ENCODE measurements around the gene OTOP1.
"Not testable (repeated sequence)": the region's sequence is repeated elsewhere in the genome, so short reads cannot be mapped to it uniquely, and the experiment has no call there.

The OTOP1 gene

DNA sequence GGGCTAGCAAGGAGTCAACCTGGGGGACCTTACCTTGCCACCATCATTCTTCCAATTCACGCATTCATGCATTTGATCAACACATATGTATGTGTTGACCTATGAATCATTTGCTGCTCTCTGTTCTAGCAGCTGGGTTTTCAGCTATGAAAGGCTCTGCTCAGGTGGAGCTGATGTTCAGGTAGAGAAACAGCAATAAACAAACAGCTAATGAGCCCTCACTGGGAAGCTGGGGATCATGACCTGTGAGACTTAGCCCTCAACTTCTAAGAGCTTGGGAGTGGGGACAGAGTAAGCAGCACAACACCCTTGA lies 1.6 kb upstream of the OTOP1 start:
- DNase-seq, result no peak

DNA sequence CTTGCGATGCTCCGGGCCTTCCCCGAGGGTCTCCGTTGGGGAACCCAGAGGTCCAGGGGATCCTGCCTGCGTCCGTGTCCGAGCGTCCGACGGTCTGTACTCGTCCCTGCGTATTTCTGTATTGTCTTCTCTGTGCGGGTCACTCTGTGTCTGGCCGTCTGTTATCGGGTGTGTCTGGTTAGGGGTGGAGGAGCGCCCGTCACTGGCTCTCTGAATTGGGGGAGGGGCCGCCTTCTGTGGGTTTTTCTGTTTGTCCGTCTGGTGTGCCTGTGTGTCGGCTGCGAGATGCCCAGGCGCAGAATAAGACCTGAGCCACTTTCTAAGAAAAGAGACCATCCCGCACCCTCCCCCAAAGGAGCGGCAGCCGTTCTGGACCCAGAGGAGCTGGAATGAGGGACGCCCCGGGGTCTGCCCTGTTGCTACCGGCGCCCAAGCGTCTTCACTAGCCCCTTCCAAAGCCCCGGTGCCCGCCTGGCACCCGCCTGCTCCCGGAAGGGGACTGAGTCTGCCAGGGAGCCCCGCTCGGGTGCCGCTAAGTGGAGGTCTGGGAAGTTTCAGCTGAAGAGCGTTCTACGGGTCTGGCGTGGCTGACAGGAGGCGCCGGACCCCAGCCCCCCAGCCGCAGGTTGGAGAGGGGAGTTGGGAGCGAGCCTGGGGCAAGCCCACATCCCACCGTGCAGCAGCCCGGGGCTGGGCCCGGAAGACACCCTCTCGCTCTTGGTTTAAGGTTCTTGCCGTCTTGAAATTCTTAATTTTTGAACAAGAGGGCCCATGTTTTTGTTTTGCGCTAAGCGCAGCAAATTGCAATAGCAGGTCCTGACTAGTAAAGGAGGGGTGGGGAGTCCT lies 1.0 kb upstream of the OTOP1 start:
- DNase-seq, result no peak

DNA sequence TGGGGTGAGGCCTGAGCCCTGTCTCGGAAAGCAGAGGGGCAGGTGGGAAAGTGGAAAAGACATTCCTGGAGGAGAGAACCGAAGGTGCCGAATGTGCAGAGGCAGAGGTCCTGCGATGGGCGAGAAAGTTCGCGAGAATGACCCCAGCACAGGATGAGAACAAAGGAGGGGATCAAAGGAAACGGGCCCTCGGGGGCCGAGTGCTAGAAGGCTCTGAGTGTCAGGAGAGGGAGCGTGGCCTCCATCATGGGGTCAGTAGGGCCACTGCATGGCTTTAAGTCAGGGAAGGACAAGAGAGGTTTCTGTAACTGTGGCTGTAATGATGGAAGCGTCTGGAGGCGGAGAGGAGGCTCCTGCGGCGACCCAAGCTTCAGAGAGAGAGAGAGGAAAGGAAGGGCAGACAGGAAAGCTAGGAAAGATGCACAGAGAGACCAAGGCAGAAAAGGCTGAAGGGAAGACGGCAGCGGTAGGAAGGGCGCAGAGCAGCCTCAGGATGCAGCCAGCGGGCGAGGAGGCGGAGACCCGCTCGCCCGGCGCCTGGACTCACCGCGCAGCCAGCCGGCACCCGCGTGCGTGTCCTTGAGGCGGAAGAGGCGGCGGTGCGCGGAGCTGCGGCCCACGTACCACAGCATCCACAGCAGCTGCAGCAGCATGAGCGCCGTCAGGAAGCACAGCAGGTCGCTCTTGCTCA lies 669 bp downstream of the OTOP1 start:
- DNase-seq, result no peak

DNA sequence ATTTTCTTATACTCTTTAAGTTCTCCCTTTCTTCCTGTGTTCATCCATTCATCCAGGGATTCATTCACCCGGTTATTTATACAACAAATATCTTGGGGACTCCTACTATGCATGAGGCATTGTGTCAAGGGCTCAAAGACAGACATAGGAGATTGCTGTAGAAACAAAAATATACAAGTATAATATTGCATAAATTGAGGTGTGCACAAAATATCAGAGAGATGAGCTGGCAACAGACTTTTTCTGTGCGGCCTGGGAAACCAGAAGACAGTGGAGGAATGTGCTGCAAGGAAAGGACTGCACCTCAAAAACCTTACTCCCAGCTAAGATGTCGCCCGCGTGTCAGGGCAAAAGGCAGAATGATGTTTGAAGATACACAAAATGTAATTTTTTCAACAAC lies 9.6 kb downstream of the OTOP1 start:
- no peak for DNase-seq

DNA sequence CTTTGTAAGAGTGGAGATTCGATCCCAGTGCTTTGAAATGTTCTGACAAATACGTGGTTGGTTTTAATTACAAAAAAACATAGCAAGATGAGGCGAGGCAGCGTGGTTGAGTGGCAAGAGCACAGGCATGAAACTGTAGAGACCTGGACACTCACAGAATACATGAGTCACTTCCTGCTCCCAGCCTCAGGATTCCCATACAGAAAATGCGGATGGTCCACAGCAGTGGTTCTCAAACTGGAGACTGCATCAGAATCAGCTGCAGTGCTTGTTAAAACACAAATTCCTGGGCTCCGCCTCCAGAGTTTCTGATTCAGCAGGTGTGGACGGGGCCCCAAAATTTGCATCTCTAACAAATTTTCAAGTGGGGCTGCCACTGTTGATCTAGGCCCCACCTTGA lies 10.1 kb downstream of the OTOP1 start:
- no peak for DNase-seq

DNA sequence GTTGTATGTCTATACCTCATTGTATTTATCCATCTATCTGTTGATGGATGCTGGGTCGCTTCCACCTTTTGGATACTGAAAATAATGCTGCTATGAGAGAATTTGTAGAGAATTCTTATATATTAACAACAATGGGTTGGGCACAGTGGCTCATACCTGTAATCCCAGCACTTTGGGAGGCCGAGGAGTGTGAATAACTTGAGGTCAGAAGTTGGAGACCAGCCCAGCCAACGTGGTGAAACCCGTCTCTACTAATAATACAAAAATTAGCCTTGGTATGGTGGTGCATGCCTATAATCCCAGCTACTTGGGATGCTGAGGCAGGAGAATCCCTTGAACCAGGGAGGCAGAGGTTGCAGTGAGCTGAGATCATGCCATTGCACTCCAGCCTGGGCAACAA lies 13.1 kb downstream of the OTOP1 start:
- not testable (repeated sequence) for DNase-seq

DNA sequence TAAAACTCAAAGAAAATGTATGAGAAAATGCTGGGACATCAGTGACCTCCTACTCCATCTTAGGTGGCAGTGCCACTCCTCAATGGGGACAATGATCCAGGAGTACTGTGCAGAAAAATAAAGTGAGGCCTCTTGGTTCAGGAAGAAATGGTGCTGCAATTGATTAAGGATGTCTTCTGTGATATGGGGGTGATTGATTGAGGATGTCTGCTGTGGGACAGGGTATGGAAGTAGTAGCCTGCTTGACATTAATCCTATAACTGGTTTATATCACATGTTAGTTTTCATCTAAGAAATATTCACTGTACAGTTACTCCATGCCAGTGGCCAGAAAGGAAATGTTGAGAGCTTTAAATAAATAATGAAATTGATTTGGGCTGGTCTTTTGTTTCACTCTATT lies 20.5 kb downstream of the OTOP1 start:
- DNase-seq, result no peak

DNA sequence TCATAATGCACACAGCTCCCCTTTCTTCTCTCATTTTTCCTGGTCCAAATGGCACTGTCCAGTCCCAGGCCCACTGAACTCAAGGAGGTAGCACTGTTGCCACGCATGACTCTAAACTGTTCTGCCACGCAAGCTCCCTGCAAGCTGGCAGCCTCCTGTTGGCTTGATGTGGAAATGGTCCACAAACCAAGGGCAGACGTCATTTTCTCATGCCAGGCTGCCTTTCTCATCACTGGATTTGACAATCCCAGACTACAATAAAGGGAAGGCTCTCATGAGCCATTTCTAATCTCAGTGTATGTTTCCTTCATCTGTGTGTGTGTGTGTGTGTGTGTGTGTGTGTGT lies 22.4 kb downstream of the OTOP1 start:
- DNase-seq, result no peak

DNA sequence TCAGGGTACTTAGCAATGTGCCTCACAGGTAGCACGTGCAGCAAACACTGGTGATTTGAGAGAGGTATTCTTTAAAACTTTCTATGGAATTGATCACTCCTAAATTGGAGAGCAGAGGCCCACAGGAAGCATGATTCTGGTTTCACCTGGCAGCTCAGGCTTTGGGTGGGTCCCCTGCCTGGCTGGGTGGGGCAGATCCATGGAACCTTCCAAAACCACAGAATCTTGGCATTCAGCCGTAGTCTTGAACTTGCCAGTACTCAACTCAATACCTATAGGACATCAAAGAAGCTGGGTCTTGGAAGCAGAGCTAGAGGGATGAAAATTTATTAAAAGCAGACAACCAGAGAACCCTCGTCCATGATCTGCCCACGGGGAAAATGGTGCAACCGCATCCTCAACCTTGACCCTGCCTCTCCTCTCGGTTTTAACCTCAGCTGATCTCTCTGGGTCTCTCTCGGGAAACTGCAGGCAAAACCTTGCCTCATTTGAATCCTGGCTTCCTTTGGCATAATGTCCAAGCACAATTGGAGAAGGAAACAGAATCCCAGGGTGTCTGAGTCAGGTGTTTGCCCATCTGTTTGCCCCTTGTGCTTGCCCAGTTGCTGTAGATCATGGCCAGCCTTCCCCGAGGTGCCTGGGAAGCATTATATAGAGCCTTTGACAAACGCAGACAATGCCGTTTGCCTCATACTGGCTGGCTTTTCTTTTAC lies 22.9 kb downstream of the OTOP1 start:
- DNase-seq, result no peak

DNA sequence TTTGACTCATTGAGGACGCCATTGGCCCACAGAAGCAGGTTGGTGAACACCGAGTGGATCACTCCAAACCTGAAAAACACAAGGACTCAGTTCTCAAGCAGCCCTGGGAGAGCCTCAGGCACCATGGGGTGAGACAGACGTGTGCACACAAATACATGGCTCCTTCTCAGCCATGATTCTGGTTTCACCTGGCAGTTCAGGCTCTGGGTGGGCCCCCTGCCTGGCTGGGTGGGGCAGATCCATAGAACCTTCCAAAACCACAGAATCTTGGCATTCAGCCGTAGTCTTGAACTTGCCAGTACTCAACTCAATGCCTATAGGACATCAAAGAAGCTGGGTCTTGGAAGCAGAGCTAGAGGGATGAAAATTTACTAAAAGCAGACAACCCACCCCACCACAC lies 24.2 kb downstream of the OTOP1 start:
- DNase-seq, result no peak

DNA sequence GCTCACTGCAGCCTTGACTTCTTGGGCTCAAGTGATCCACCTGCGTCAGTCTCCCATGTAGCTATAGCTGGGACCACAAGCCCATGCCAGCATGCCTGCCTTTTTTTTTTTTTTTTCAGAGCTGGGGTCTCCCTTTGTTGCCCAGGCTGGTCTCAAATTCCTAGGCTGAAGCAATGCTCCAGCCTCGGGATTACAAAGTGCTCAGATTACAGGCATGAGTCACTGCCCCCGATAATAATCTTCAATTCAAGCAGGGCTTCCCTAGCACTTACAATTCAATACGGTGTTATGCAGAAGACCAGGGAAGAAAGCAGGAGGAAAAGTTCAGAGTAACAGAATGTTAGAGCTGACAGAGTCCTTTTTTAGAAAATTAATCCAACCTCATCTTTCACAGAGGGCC lies 26.1 kb downstream of the OTOP1 start:
- DNase-seq, result no peak

DNA sequence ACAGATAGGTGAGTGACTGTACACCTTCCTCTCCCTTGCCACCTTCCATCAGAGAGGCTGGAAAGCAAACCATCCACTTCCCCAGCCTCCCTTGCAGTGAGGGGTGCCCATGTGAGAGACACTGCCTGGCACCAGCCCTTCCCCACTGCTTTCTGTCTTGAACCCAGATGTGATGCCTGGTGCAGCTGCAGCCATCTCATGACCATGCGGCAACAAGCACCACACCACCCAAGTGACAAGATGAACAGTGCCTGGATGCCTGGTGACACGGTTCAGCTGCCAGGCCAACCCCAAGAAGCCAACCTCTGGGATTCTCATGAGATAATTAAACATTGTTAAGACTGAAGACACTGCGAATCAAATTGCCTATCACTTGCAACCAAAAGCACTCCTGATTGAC lies 31.4 kb downstream of the OTOP1 start:
- no peak for DNase-seq

DNA sequence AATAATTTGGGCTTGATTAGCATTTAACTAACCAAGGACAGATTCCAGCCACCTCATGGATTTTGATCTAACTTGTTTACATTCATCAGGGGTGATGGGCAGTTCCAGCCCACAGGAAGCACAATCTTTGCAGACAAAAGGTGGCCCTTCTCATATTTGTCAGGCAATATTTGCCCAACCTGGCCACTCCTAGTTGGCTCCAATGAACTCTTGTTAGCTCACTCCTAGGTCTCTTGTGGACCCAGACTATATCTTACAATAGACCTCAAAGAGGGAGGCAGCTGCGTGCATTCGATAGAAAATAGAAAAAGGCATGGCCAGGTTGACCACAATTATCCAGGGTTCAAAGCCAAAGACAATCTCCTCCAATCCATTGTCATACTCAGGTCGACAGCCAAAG lies 38.2 kb downstream of the OTOP1 start:
- not testable (repeated sequence) for DNase-seq

DNA sequence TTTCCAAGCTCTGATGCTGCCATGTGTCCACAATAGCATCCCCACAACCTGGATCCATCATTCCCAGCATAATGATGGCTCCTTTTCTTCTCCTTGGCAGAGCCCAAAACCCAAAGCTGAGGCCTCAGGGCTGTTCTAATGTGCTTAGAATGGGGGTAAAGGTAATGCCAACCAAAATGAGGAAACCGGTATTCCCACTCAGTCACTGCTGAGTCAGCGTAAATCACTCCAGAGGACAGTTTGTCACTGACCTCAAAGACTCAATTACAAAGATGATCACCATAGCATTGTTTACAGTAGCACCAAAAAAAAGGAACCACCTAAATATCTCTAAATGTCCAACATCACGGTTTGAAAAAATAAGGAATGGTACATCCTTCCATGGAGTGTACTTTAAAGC lies 41.2 kb downstream of the OTOP1 start:
- DNase-seq, result no peak

DNA sequence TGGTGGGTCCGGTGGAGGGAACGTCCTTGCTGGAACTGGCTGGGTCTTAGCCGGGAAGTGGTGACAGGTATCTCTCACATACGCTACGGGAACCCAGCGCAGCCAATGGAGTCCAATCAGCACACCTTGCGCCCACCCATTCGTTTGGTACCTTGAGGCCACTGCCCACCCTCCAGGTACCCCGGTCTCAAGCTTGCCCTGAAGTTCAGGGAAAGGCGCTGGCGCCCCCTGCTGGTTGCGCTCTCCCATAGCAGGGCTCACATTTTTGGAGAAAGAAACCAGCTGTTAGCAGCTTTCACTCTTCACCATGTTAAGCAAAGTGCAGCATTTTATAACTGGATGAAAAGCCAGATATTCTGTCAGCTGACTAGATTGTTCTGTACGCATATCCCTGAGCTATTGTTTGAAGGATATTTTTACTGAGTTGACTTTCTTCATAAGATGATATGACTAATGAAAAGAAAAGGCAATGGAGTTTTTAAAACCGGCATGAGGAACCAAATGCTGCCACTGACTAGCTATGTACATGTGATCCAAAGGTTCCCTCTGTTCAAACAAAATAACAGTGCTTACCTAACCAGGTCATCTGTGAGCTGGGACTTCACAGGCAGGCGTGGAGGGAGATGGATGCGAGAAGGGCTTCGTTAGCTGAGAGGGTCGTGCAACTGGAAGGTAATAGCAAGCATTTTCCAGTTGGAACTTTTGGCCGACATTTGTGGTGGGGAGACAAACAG lies 43.7 kb downstream of the OTOP1 start:
- DNase-seq, result no peak

DNA sequence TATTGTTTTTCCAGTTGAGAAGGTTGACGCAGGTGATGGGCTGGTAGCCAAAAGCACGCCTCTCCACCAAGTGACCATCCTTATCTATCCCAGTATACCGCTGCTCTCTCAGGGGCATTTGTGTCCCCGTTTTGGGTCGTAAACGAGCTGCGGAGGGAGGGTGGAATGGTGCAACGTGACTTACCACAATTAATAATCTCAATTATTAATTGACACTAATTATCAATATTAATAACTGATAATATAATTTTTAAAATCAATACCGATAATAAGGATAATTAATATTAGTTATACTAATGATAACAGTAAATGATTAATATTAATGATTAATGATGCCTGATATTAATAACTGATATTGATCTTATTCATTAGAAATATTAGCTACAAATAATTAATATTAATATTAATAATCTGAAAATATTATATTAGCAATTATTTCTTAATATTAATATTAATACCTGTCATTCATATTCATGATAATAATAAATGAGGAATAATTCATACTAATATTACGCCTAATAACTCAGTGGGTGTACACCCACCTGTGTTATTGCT lies 56.1 kb downstream of the OTOP1 start:
- DNase-seq, result no peak

DNA sequence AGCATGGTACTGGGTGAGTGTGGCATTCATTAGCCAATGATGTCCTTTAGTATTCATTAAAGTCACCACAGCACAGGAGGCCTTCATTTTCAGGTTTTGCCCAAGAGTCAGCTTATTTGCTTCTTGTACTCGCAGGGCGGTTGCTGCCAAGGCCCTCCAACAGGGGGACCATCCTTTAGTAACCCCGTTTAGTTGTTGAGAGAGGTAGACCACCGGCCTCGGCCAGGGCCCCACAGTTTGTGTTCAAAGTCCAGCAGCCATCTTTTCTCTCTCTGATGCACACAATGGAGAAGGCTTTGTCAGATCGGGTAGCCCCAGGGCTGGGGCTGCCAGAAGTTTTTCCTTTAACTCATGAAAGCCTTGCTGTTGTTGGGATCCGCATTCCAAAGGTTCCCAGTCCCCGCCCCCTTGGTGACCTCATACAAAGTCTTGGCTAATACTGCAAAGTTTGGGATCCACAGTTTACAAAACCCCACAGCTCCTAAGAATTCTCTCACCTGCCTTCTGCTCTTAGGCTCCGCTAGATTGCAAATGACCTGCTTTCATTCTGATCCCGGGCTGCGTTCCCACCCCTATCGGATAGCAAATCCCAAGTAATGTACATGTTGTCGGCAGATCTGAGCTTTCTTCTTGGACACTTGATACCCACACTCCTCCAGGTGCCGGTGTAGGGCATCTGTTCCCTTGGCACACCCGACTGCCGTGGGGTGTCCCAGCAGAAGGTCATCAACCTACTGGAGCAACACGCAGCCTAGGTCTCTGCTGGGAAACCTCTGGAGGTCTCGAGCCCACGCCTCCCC lies 58.5 kb downstream of the OTOP1 start:
- not testable (repeated sequence) for DNase-seq

DNA sequence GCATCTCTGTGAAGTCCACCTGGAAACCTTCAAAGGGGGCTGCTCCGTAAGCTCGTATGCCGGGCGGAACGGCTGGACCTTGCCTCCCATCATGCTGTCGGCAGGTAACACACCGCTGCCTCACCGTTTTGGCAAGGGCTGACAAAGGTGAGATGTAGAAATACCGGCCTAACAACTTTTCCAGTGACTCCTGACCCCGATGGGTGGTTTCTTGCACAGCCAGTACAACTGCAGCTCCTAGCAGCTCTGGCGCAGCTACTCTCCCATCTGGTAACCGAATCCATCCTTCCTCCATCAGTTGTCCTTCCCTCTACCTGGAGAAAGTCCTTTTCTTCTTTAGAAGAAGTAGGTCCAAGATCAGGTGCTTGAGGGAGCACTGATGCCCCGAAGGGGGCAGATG lies 59.7 kb downstream of the OTOP1 start:
- DNase-seq, result not testable (repeated sequence)

DNA sequence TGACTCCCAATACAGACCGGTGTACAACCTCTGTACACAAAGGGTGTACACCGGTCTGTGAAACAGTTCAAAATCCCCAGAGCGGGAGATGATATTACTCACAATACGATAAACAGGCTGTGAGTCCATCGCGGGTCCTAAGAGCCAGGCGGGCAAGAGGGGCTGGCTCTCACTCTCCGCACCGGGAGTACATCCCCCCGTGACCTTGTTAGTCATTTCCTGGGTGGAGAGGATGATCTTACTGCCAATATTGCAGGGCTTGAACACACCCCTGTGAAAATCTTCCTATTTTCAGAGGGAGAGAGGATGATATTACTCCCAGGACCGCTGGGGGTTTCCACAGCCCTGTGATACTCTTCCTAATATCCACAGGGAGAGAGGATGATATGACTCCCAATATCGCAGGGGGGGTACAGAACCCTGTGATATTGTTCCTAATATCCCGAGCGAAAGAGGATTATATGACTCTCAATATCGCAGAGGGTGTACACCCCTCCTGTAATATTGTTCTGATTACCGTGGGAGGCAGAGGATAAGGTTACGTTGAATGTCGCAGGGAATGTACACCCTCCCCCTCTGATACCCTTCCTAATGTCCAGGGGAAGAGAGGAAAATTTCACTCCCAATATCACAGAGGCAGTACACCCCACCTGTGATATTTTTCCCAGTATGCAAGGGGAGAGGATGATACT lies 60.9 kb downstream of the OTOP1 start:
- DNase-seq, result not testable (repeated sequence)

DNA sequence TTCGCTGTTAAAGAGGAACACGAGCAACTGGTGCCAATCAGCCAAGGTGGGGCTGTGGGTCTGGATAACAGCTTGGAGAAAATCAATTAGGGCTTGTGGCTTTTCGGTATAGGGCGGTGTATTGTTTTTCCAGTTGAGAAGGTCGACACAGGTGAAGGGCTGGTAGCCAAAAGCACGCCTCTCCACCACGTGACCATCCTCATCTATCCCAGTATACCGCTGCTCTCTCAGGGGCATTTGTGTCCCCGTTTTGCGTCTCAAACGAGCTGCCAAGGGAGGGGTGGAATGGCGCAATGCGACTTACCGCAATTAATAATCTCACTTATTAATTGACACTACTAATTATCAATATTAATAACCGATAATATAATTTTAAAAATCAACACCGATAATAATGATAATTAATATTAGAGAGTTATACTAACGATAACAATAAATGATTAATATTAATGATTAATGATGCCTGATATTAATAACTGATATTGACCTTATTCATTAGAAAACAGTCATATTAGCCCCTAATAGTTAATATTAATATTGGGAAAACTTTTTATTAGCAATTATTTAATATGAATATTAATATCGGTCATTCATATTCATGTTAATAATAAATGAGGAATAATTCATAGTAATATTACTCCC lies 62.1 kb downstream of the OTOP1 start:
- not testable (repeated sequence) for DNase-seq

DNA sequence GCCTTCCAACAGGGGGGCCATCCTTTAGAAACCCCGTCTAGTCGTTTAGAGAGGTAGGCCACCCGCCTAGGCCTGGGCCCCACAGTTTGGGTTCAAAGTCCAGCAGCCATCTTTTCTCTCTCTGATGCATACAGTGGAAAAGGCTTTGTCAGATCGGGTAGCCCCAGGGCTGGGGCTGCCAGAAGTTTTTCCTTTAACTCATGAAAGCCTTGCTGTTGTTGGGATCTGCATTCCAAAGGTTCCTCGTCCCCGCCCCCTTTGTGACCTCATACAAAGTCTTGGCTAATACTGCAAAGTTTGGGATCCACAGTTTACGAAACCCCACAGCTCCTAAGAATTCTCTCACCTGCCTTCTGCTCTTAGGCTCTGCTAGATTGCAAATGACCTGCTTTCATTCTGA lies 64.5 kb downstream of the OTOP1 start:
- not testable (repeated sequence) for DNase-seq

Measured in right forelimb (tissue), 1 donor.